Peyer's patch (tissue), 4 donors: ENCODE measurements around the gene CD2AP. TPM values are rescaled to one million over a fixed set of nuclear protein-coding genes. Genes with fewer than 3 reads are reported as not detected.
A peak's percentile ranks its signal among the peaks of the same experiment; 100 is the strongest.

Source experiments
- DNase-seq, 3 donors: peaks; one replicate each; pipeline ENCODE4 v3.0.0-alpha.2; 2017 to 2019
- H3K27ac ChIP-seq, 4 donors: fragments of 200-600 bp; sonication (generic); one replicate each; pipeline ENCODE4 v1.5.1; 2016 to 2019
- H3K27me3 ChIP-seq, 2 donors: fragments of 200-600 bp; sonication (generic); one replicate each; pipeline ENCODE4 v1.5.1; 2019
- H3K36me3 ChIP-seq, 3 donors: fragments of 200-600 bp; sonication (generic); one replicate each; pipeline ENCODE4 v1.5.1; 2016 to 2019
- H3K4me1 ChIP-seq, 4 donors: fragments of 200-600 bp; sonication (generic); one replicate each; pipeline ENCODE4 v1.5.1; 2016 to 2019
- H3K4me3 ChIP-seq, 4 donors: fragments of 200-600 bp; sonication (generic); 1 replicate in 3 of 4; 2 replicates in 1 of 4; pipeline ENCODE4 v1.5.1; 2016 to 2019; ENCODE audit warnings: mild to moderate bottlenecking in 1 of 4
- H3K9me3 ChIP-seq, 4 donors: fragments of 200-600 bp; sonication (generic); one replicate each; pipeline ENCODE4 v1.5.1; 2016 to 2019; ENCODE audit warnings: mild to moderate bottlenecking in 1 of 4
- POLR2A ChIP-seq, 2 donors: fragments of 450-650 bp; IDR thresholded peaks; one replicate each; pipeline ENCODE4 v1.5.1; 2017; ENCODE audit warnings: antibody characterized with exemption in 2 of 2, mild to moderate bottlenecking in 2 of 2, moderate library complexity in 2 of 2
- total RNA-seq, 4 donors: library from RNA; depleted of rRNA; stranded (reverse); fragments of >200 nt; gene quantifications; one replicate each; pipeline ENCODE4 v1.1.0, GENCODE V29; 2016
- TF ChIP-seq, protein P1 (sequence below), 6 experiments: fragments of 450-650 bp in 4 of 6; fragments of 200-600 bp in 2 of 6; sonication (generic) in 1 of 6; IDR thresholded peaks; one replicate each; pipeline ENCODE4 v1.5.1; 2017 to 2019; ENCODE audit warnings: antibody characterized with exemption in 6 of 6, mild to moderate bottlenecking in 3 of 6, moderate library complexity in 1 of 6

The CD2AP gene, protein sequence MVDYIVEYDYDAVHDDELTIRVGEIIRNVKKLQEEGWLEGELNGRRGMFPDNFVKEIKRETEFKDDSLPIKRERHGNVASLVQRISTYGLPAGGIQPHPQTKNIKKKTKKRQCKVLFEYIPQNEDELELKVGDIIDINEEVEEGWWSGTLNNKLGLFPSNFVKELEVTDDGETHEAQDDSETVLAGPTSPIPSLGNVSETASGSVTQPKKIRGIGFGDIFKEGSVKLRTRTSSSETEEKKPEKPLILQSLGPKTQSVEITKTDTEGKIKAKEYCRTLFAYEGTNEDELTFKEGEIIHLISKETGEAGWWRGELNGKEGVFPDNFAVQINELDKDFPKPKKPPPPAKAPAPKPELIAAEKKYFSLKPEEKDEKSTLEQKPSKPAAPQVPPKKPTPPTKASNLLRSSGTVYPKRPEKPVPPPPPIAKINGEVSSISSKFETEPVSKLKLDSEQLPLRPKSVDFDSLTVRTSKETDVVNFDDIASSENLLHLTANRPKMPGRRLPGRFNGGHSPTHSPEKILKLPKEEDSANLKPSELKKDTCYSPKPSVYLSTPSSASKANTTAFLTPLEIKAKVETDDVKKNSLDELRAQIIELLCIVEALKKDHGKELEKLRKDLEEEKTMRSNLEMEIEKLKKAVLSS
- total RNA-seq = 100 to 1,000 TPM in 2 of 4 donors, 10 to 100 TPM in 2; 59.4 to 151 (median 96.8) TPM

DNA sequence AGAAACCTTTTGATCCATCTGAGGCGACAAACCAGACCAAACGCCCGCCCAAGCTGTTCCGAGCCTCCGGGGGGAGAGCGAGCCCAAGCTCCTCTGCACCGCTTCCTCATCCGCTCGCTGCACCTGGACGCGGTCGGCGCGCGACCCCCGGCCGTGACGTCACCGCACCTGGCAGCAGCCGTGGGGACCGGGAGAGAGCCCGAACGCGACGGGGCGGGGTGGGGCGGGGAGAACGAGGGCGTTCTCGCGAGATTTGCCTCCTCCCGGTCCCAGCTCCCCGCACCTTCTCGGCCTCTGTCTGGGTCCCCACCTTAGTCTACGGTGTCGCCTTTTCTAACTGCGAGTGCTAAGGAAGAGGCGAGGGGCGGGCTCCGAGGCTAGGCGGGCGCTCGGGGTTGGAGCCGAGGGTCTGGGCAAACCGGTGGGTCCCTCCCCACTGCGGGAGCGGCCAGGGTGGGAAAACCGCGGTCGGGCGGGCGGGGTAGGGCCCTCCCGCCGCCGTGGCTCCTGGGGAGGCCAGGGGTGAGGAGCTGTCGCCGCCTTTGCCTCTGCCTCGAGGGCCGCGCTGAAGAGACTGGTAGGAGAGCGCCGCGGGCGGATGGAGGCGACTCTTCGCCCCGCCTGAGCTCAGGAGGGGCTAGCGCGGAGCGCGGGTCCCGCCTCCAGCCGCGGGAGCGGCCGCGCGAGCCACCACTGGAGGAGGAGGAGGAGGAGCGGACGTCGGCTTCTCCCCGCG, at the start of gene CD2AP:
Gene CD2AP (plus strand): TSS at position 293 of the 736 bp plus-strand sequence. CDS start 456 bp downstream, outside the sequence.
- DNase-seq = peak; percentile 96 to 97 (median 97)
- Histone ChIP-seq H3K27ac (peak within 1 kb of the TSS; percentile 96 to 99 (median 98)), H3K9me3 (no peaks in the 10 kb centered on the region), H3K4me1 (peaks cover 0 to 17% (median 5%) of the 10 kb centered on the region in 4 donors), H3K27me3 (no peaks in the 10 kb centered on the region), H3K4me3 (peak within 1 kb of the TSS; percentile 78 to 92 (median 88)), H3K36me3 (no peaks in the 10 kb centered on the region)
- TF ChIP-seq, protein P1, sequence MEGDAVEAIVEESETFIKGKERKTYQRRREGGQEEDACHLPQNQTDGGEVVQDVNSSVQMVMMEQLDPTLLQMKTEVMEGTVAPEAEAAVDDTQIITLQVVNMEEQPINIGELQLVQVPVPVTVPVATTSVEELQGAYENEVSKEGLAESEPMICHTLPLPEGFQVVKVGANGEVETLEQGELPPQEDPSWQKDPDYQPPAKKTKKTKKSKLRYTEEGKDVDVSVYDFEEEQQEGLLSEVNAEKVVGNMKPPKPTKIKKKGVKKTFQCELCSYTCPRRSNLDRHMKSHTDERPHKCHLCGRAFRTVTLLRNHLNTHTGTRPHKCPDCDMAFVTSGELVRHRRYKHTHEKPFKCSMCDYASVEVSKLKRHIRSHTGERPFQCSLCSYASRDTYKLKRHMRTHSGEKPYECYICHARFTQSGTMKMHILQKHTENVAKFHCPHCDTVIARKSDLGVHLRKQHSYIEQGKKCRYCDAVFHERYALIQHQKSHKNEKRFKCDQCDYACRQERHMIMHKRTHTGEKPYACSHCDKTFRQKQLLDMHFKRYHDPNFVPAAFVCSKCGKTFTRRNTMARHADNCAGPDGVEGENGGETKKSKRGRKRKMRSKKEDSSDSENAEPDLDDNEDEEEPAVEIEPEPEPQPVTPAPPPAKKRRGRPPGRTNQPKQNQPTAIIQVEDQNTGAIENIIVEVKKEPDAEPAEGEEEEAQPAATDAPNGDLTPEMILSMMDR (IDR thresholded peaks at IDR 0.05) = peak in 1 of 6 experiments; percentile 14
- peak; percentile 60 to 71 for TF ChIP-seq POLR2A (IDR thresholded peaks at IDR 0.05)

DNA sequence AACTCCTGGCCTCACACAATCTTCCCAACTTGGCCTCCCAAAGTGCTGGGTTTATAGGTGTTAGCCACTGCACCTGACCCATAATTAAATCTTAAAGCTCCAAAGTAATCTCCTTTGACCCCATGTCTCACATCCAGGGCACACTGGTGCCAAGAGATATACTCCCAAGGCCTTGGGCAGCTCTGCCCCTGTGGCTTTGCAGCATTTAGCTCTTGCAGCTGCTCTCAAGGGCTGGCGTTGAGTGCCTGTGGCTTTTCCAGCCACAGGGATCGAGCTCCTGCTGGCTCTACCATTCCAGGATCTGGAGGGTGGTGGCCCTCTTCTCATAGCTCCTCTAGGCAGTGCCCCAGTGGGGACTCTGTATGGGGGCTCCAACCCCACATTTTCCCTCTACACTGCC, 49.3 kb upstream of the CD2AP start:
- Histone ChIP-seq H3K36me3 (no peaks in the 10 kb centered on the region), H3K4me3 (no peak overlapping the region), H3K27ac (no peak overlapping the region), H3K9me3 (peaks cover 0 to 15% (median 5%) of the 10 kb centered on the region in 4 donors), H3K4me1 (no peaks in the 10 kb centered on the region), H3K27me3 (no peaks in the 10 kb centered on the region)
- TF ChIP-seq, protein P1 (IDR thresholded peaks at IDR 0.05) = no peak
- TF ChIP-seq POLR2A (IDR thresholded peaks at IDR 0.05) = no peak
- DNase-seq = no peak

DNA sequence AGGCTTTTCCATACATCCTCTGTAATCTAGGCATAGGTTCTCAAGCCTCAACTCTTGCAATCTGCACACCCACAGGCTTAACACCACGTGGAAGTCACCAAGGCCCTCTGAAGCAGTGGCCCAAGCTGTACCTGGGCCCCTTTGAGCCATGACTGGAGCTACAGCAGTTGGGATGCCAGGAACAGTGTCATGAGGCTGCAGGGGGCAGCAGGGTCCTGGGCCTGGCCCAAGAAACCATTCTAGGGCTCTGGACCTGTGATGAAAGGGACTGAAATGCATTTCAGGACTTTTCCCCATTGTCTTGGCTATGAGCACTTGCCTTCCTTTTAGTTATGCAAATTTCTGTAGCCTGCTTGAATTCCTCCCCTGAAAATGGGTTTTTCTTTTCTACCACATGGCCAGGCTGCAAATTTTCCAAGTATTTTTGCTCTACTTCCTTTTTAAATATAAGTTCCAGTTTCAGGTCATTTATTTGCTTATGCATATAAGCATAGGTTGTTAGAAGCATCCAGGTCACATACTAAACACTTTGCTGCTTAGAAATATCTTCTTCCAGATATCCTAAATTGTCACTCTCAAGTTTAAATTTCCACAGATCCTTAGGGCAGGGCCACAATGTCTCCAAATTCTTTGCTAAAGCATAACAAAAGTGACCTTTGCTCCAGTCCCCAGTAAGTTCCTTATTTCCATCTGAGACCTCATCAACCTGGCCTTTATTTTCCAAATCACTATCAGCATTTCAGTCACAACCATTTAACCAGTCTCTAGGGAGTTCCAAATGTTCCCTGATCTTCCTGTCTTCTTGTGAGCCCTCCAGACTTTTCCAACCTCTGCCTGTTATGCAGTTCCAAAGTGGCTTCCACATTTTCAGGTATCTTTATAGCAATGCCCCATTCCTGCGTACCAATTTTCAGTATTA, 48.6 kb upstream of the CD2AP start:
- Histone ChIP-seq H3K9me3 (peaks cover 0 to 15% (median 5%) of the 10 kb centered on the region in 4 donors), H3K4me1 (no peaks in the 10 kb centered on the region), H3K27ac (no peak overlapping the region), H3K36me3 (no peaks in the 10 kb centered on the region), H3K27me3 (no peaks in the 10 kb centered on the region), H3K4me3 (no peak overlapping the region)
- DNase-seq = no peak
- TF ChIP-seq POLR2A (IDR thresholded peaks at IDR 0.05) = no peak
- TF ChIP-seq, protein P1 (IDR thresholded peaks at IDR 0.05) = no peak

DNA sequence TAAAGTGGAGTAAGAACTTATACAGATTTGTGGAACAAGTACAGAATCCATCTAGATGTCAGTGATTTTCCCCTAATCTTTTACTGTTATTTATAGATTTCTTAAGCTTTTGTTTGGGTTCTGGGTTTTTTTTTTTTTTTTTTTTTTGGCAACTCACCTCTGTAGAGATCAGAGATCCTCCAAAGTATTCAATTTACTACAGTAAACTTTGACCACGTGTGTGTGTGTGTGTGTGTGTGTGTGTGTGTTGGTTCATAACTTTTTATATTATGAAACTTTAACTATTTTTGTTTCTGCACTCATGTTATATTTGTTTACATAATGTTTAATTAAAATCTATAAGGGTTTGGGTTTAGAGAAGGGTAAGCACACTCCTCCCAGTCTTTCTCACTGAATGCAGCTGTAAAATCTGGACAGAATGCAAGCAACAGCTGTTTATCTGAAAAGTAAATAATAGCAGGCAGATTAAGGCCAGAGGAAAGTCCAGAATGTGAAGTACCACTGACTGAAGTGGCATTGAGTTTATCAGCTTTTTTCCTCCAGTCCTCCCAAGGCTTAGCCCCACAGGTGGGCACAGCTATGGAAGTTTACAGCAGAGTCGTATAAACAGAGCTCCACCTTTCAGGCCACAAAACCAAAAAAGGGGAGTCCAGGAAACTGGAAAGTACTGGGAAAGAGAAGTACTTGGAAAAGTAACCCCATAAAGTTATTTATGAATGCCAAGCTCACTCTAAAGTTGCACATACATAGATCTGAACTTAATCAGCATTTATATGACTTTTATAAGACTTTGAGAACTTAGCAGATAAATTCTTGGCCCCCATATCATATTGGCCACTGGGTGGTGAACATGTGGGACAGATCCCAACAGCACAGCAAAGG, 43.0 kb upstream of the CD2AP start:
- Histone ChIP-seq H3K4me3 (no peak overlapping the region), H3K27ac (no peak overlapping the region), H3K36me3 (no peaks in the 10 kb centered on the region), H3K9me3 (peaks cover 0 to 10% (median under 1%) of the 10 kb centered on the region in 4 donors), H3K4me1 (peaks cover 0 to 5% (median 1%) of the 10 kb centered on the region in 4 donors), H3K27me3 (no peaks in the 10 kb centered on the region)
- no peak for DNase-seq
- TF ChIP-seq POLR2A (IDR thresholded peaks at IDR 0.05) = no peak
- TF ChIP-seq, protein P1 (IDR thresholded peaks at IDR 0.05) = no peak
